B cell (primary cell): ENCODE data around the gene TMPRSS13. TPM values are rescaled to one million over a fixed set of nuclear protein-coding genes. Genes with fewer than 3 reads are reported as not detected.

ENCODE experiments used
- ATAC-seq: fragments of 200-7000 bp; cut with Tn5 transposase; one replicate; pipeline ENCODE4 v1.10.0; 2021; ENCODE audit warnings: low read depth, mild to moderate bottlenecking, moderate number of reproducible peaks, moderate library complexity
- CTCF ChIA-PET: fragments of 350-600 bp; sonication (Branson Sonifier 250); formaldehyde crosslinking; loops from one replicate; lab custom pipeline; 2021; ENCODE audit warnings: antibody characterized with exemption, inconsistent platforms; lab: Charles Lee
- POLR2A ChIA-PET: fragments of 350-600 bp; sonication (Branson Sonifier 250); formaldehyde crosslinking; loops from one replicate; lab custom pipeline; 2021; ENCODE audit warnings: antibody characterized with exemption; lab: Charles Lee
- DNase-seq: peaks from one replicate; pipeline ENCODE4 v3.0.0; 2013
- H2AFZ ChIP-seq: 2 replicates; pipeline ENCODE4 v1.6.1; 2012; ENCODE audit warnings: mild to moderate bottlenecking, low read depth, low read length; ENCODE audit not compliant: insufficient read depth, poor library complexity, severe bottlenecking
- H3K27ac ChIP-seq, 2 donors: 1 replicate in 1 of 2; 2 replicates in 1 of 2; pipeline ENCODE4 v1.5.1; 2012 to 2013; ENCODE audit warnings: low read length in 2 of 2, mild to moderate bottlenecking in 2 of 2, moderate library complexity in 1 of 2
- H3K27me3 ChIP-seq, 4 experiments: fragments of 200-600 bp in 1 of 4; sonication (generic) in 1 of 4; replicated peaks in 1 of 4; 1 replicate in 2 of 4; 2 replicates in 2 of 4; pipeline versions ENCODE4 v1.6.1 to v1.7.0; 2013 to 2016; ENCODE audit warnings: low read length in 3 of 4, mild to moderate bottlenecking in 2 of 4, mixed read lengths in 1 of 4, moderate library complexity in 1 of 4; ENCODE audit not compliant: insufficient read depth in 4 of 4, control insufficient read depth in 3 of 4; ENCODE audit errors: control extremely low read depth in 1 of 4
- H3K36me3 ChIP-seq, 2 experiments: replicated peaks in 1 of 2; 1 replicate in 1 of 2; 2 replicates in 1 of 2; pipeline versions ENCODE4 v1.6.1 to v1.7.1; 2013; ENCODE audit warnings: low read length in 1 of 2; ENCODE audit not compliant: insufficient read depth in 2 of 2, control insufficient read depth in 1 of 2; ENCODE audit errors: control extremely low read depth in 1 of 2, extremely low read depth in 1 of 2
- H3K4me1 ChIP-seq, 2 donors: fragments of 200-600 bp in 1 of 2; sonication (generic) in 1 of 2; 1 replicate in 1 of 2; 2 replicates in 1 of 2; pipeline versions ENCODE4 v1.5.1 to v1.6.1; 2013 to 2017; ENCODE audit warnings: low read length in 2 of 2; ENCODE audit not compliant: control insufficient read depth in 2 of 2, insufficient read depth in 2 of 2
- H3K4me2 ChIP-seq: replicated peaks from 2 replicates; pipeline ENCODE3; 2012; ENCODE audit warnings: mild to moderate bottlenecking, low read depth, low read length; ENCODE audit not compliant: poor library complexity, severe bottlenecking
- H3K4me3 ChIP-seq, 5 experiments: fragments of 200-600 bp in 1 of 5; sonication (generic) in 1 of 5; 1 replicate in 3 of 5; 2 replicates in 2 of 5; pipeline versions ENCODE4 v1.5.1 to v1.7.0; 2011 to 2016; ENCODE audit warnings: low read length in 4 of 5, mild to moderate bottlenecking in 4 of 5, low read depth in 2 of 5, control low read depth in 1 of 5, moderate library complexity in 1 of 5; ENCODE audit not compliant: insufficient read depth in 1 of 5; ENCODE audit errors: control extremely low read depth in 1 of 5, extremely low read depth in 1 of 5
- H3K79me2 ChIP-seq: fragments of 200-600 bp; sonication (generic); one replicate; pipeline ENCODE4 v1.6.0; 2016; ENCODE audit warnings: low read length; ENCODE audit not compliant: control insufficient read depth, insufficient read depth
- H3K9ac ChIP-seq: fragments of 200-600 bp; sonication (generic); 2 replicates; pipeline ENCODE4 v1.6.1; 2017; ENCODE audit warnings: mild to moderate bottlenecking, low read length, moderate library complexity
- H3K9me3 ChIP-seq, 3 donors: one replicate each; pipeline versions ENCODE4 v1.6.1 to v1.7.1; 2013; ENCODE audit warnings: low read length in 2 of 3; ENCODE audit not compliant: control insufficient read depth in 2 of 3, insufficient read depth in 1 of 3; ENCODE audit errors: control extremely low read depth in 1 of 3
- H4K20me1 ChIP-seq: 2 replicates; pipeline ENCODE4 v1.6.0; 2012; ENCODE audit warnings: mild to moderate bottlenecking, low read length; ENCODE audit not compliant: insufficient read depth, control insufficient read depth, poor library complexity, severe bottlenecking
- H3K27ac Mint-ChIP-seq: one replicate; pipeline ENCODE4 v1.8.0; 2021; ENCODE audit warnings: mixed read lengths
- H3K27me3 Mint-ChIP-seq: one replicate; pipeline ENCODE4 v1.8.0; 2021; ENCODE audit warnings: mixed read lengths
- H3K4me1 Mint-ChIP-seq: one replicate; pipeline ENCODE4 v1.8.0; 2021; ENCODE audit warnings: mixed read lengths
- H3K4me3 Mint-ChIP-seq: one replicate; pipeline ENCODE4 v1.8.0; 2021; ENCODE audit warnings: mixed read lengths
- H3K9me3 Mint-ChIP-seq: one replicate; pipeline ENCODE4 v1.8.0; 2022; ENCODE audit warnings: mixed read lengths; ENCODE audit not compliant: insufficient read depth
- EZH2 ChIP-seq: IDR thresholded peaks from 2 replicates; pipeline ENCODE4 v1.6.1; 2012; ENCODE audit warnings: borderline replicate concordance, low read depth, mild to moderate bottlenecking, moderate library complexity, low read length; ENCODE audit not compliant: insufficient read depth, poor library complexity, severe bottlenecking
- WGBS: methylation state at CpG from one replicate; pipeline ENCODE4 v1.1.5; 2013; ENCODE audit warnings: missing lambda C conversion rate; ENCODE audit not compliant: insufficient coverage; 5-methylcytosine and 5-hydroxymethylcytosine counted together
- intact Hi-C: fragments of 100-400 bp; cut with micrococcal nuclease; formaldehyde crosslinking; loops from one replicate; pipeline ENCODE4 v1.10.0; 2022
- polyA plus RNA-seq: library from polyadenylated mRNA; depleted of rRNA; stranded (reverse); fragments of >200 nt; gene quantifications from 2 replicates; pipeline ENCODE4 v1.2.3, GENCODE V29; 2012
- total RNA-seq, 2 donors: library from RNA; stranded (reverse); fragments of 120-200 nt in 1 of 2; gene quantifications; 1 replicate in 1 of 2; 2 replicates in 1 of 2; pipeline versions ENCODE4 v1.2.3 to v1.2.4, GENCODE V29; 2013 to 2022
- TF ChIP-seq, protein P1 (sequence below): fragments of 200-600 bp; IDR thresholded peaks from one replicate; pipeline ENCODE4 v1.8.0; 2022; ENCODE audit warnings: antibody characterized with exemption, mild to moderate bottlenecking

TMPRSS13 gene
- total and polyA plus RNA-seq, 2 donors (not counting 1 experiment from before 2014, with no cell fraction given), result 2.4 to 8.0 TPM

DNA sequence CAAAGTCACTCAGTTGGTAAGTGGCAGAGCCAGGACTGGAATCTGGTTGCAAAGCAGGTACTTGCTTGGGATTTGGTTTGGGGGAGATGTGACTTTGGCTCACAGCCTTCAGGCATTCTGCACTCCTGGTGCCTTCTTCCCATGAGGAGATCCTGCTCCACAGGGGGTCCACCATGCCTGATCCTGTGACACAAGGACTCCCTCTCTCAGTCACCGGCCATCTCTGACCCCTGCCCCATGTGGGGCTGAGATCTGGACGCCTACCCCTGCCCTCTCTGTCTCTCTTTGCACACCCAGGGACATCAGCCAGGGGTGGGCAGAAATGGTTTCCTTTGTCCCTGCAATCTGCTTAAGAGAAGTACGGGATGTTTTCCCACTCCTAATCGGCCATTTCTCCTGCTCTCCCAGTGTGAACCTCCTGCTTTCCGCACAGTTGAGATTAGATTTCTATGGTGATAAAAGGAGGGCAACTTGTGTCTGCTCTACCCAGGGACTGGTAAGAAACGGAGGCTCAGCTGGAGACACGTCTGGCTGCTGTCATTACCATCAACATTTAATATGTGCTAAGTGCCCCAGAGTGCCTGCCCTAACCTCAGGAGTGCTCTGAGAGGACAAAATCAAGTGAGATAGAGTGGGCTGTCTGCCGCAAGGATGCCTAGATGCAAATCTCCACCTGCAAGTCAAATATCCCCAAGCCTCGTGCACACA lies 41.6 kb downstream of the TMPRSS13 start:
- DNase-seq (no peak), ATAC-seq (no peak)
- H3K79me2 ChIP-seq, result no peaks in the 10 kb centered on the region
- no peak overlapping the region for H3K9ac ChIP-seq
- H3K27ac Mint-ChIP-seq, result no peak overlapping the region
- TF ChIP-seq, protein P1, sequence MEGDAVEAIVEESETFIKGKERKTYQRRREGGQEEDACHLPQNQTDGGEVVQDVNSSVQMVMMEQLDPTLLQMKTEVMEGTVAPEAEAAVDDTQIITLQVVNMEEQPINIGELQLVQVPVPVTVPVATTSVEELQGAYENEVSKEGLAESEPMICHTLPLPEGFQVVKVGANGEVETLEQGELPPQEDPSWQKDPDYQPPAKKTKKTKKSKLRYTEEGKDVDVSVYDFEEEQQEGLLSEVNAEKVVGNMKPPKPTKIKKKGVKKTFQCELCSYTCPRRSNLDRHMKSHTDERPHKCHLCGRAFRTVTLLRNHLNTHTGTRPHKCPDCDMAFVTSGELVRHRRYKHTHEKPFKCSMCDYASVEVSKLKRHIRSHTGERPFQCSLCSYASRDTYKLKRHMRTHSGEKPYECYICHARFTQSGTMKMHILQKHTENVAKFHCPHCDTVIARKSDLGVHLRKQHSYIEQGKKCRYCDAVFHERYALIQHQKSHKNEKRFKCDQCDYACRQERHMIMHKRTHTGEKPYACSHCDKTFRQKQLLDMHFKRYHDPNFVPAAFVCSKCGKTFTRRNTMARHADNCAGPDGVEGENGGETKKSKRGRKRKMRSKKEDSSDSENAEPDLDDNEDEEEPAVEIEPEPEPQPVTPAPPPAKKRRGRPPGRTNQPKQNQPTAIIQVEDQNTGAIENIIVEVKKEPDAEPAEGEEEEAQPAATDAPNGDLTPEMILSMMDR, result no peak
- no peak for TF ChIP-seq EZH2
- H4K20me1 ChIP-seq, result no peaks in the 10 kb centered on the region
- peaks cover 4% of the 10 kb centered on the region for H3K9me3 Mint-ChIP-seq
- H3K4me3 Mint-ChIP-seq, result no peak overlapping the region
- H3K4me1 ChIP-seq, result peaks cover 0 to 7% of the 10 kb centered on the region in 2 donors
- H3K27ac ChIP-seq, result no peak overlapping the region
- H3K4me2 ChIP-seq, result no peak overlapping the region
- 75% methylated on average over 4 of the region's 9 CpGs for WGBS
- no peak overlapping the region for H2AFZ ChIP-seq
- no peak overlapping the region for H3K4me3 ChIP-seq
- intact Hi-C loops, result no loop called here
- peaks cover 8% of the 10 kb centered on the region for H3K4me1 Mint-ChIP-seq
- peaks cover 31% of the 10 kb centered on the region for H3K27me3 Mint-ChIP-seq
- ChIA-PET CTCF (interaction anchor here (1.3 kb wide), 1 partner anchor 33 kb away, joined by 3 read pairs; no protein-coding TSS in a partner anchor), POLR2A (no interaction called here)
- peaks cover 0 to 14% (median 5%) of the 10 kb centered on the region in 4 experiments for H3K27me3 ChIP-seq
- H3K36me3 ChIP-seq, result no peaks in the 10 kb centered on the region
- peaks cover 0 to 6% (median 0%) of the 10 kb centered on the region in 3 donors for H3K9me3 ChIP-seq

DNA sequence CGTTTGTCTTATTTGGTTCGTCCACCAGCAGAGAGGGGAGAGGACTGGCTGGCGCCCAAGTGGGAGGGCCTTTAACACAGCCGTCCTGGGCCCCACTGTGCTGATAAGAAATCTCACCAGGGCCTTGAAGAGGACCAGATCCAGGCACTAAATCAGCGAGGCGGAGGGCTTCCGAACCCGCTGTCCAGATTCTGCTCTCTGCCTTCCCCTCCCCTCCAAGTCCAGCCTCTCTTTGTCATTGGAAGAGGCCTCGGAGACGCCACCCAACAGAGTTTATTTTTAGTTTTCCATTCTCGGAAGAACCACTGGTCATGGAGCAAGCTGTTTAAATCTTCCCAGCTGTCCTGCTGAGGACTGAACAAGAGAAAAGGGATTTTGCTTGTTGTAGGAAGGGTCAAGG lies 43.4 kb downstream of the TMPRSS13 start:
- peaks cover 35% of the 10 kb centered on the region for H3K27me3 Mint-ChIP-seq
- CTCF ChIA-PET, result interaction anchor here (1.6 kb wide), 1 partner anchor 61 kb away, joined by 5 read pairs; no protein-coding TSS in a partner anchor
- peaks cover 4% of the 10 kb centered on the region for H3K9me3 Mint-ChIP-seq
- WGBS, result 97% methylated on average over 10 of the region's 11 CpGs
- no peak overlapping the region for H3K27ac Mint-ChIP-seq
- TF ChIP-seq, protein P1, result no peak
- no peak for TF ChIP-seq EZH2
- POLR2A ChIA-PET, result no interaction called here
- H3K4me3 Mint-ChIP-seq, result no peak overlapping the region
- Histone ChIP-seq H4K20me1 (no peaks in the 10 kb centered on the region), H3K4me2 (no peak overlapping the region), H3K9ac (no peak overlapping the region), H3K4me3 (no peak overlapping the region), H3K4me1 (peaks cover 0 to 7% of the 10 kb centered on the region in 2 donors), H3K9me3 (peaks cover 0 to 6% (median 0%) of the 10 kb centered on the region in 3 donors), H3K79me2 (no peaks in the 10 kb centered on the region), H3K27me3 (peaks cover 0 to 14% (median 5%) of the 10 kb centered on the region in 4 experiments), H3K36me3 (no peaks in the 10 kb centered on the region), H2AFZ (no peak overlapping the region), H3K27ac (no peak overlapping the region)
- DNase-seq, result no peak
- peaks cover 8% of the 10 kb centered on the region for H3K4me1 Mint-ChIP-seq
- no peak for ATAC-seq
- intact Hi-C loops, result no loop called here
